ENCODE measurements around the gene FREY1.

Gene FREY1

DNA sequence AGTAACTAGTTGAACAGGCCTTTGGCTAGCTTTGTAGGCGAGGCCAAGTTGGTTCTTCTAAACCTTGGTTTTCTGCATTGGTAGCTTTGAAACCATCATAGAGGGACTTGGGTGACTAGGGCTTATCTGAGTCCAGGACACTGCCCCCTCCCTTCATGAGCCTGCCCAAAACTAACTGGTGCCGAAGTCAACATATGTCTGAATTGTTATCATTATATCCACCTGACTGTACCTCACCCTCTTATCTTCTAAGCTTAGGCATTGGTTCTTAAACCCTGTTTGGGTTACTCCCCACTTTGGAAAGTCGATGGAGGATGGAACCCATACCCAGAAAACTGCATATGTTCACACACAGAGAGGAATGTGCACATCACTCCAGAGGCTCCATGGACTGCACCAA, 29.2 kb downstream of the FREY1 start (continued):
- TF ChIP-seq, protein P1, sequence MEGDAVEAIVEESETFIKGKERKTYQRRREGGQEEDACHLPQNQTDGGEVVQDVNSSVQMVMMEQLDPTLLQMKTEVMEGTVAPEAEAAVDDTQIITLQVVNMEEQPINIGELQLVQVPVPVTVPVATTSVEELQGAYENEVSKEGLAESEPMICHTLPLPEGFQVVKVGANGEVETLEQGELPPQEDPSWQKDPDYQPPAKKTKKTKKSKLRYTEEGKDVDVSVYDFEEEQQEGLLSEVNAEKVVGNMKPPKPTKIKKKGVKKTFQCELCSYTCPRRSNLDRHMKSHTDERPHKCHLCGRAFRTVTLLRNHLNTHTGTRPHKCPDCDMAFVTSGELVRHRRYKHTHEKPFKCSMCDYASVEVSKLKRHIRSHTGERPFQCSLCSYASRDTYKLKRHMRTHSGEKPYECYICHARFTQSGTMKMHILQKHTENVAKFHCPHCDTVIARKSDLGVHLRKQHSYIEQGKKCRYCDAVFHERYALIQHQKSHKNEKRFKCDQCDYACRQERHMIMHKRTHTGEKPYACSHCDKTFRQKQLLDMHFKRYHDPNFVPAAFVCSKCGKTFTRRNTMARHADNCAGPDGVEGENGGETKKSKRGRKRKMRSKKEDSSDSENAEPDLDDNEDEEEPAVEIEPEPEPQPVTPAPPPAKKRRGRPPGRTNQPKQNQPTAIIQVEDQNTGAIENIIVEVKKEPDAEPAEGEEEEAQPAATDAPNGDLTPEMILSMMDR (tag by site-specific recombination; IDR thresholded peaks at IDR 0.05), result no peak
- TF ChIP-seq, protein P2, sequence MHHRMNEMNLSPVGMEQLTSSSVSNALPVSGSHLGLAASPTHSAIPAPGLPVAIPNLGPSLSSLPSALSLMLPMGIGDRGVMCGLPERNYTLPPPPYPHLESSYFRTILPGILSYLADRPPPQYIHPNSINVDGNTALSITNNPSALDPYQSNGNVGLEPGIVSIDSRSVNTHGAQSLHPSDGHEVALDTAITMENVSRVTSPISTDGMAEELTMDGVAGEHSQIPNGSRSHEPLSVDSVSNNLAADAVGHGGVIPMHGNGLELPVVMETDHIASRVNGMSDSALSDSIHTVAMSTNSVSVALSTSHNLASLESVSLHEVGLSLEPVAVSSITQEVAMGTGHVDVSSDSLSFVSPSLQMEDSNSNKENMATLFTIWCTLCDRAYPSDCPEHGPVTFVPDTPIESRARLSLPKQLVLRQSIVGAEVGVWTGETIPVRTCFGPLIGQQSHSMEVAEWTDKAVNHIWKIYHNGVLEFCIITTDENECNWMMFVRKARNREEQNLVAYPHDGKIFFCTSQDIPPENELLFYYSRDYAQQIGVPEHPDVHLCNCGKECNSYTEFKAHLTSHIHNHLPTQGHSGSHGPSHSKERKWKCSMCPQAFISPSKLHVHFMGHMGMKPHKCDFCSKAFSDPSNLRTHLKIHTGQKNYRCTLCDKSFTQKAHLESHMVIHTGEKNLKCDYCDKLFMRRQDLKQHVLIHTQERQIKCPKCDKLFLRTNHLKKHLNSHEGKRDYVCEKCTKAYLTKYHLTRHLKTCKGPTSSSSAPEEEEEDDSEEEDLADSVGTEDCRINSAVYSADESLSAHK (tag by site-specific recombination; IDR thresholded peaks at IDR 0.05), result no peak

DNA sequence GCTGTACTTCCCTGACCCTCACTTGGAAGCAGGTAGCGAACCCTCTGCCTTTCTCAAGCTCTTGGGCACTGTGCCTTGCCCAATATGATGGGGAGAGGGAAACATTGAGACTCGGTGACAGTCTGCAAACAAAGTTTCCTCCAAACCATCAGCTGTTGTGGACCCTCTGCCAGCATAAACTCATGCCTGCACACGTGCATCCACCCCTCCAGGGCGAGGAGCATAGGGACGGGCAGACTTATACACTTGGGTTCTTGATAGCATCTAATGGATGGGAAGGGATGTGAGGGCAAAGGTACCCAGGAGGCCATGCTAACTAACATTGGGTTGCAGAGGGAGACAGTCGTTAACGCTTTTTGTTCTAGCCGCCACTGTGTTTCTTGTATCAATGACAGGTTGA, 29.9 kb downstream of the FREY1 start:
- Histone ChIP-seq H3K9me3 (ENCODE audit: control insufficient read depth, insufficient read depth, low read depth, low read length) (no peaks in the 10 kb centered on the region), H3K27ac (ENCODE audit: extremely low read depth, low read depth, low read length) (no peak overlapping the region), H3K36me3 (ENCODE audit: control insufficient read depth in 2 of 2, insufficient read depth in 1 of 2, low read length in 2 of 2) (peaks cover 0 to 37% of the 10 kb centered on the region in 2 experiments; a peak in 1 of 3 replicates), H3K4me1 (ENCODE audit: control insufficient read depth, insufficient read depth, low read length) (no peaks in the 10 kb centered on the region), H3K4me3 (ENCODE audit: low read depth, low read length) (no peak overlapping the region)
- CTCF ChIA-PET, result interaction anchor here (0.6 to 1.0 kb wide), 2 partner anchors 88 to 826 kb away, joined by 3 read pairs; no protein-coding TSS in a partner anchor
- TF ChIP-seq ZNF426 (tag by site-specific recombination; IDR thresholded peaks at IDR 0.05) (no peak), GLIS2 (tag by site-specific recombination; IDR thresholded peaks at IDR 0.05) (no peak), ZNF777 (tag by site-specific recombination; IDR thresholded peaks at IDR 0.05; ENCODE audit: borderline replicate concordance) (no peak), ZNF791 (tag by site-specific recombination; IDR thresholded peaks at IDR 0.05) (no peak), ZNF555 (tag by site-specific recombination; conservative IDR thresholded peaks at IDR 0.05) (no peak), ZNF184 (tag by site-specific recombination; IDR thresholded peaks at IDR 0.05) (no peak), ZNF341 (tag by site-specific recombination; IDR thresholded peaks at IDR 0.05; ENCODE audit: low read depth) (no peak), ZBTB1 (tag by site-specific recombination; IDR thresholded peaks at IDR 0.05) (no peak)
- TF ChIP-seq, protein P3, sequence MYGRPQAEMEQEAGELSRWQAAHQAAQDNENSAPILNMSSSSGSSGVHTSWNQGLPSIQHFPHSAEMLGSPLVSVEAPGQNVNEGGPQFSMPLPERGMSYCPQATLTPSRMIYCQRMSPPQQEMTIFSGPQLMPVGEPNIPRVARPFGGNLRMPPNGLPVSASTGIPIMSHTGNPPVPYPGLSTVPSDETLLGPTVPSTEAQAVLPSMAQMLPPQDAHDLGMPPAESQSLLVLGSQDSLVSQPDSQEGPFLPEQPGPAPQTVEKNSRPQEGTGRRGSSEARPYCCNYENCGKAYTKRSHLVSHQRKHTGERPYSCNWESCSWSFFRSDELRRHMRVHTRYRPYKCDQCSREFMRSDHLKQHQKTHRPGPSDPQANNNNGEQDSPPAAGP (tag by site-specific recombination; IDR thresholded peaks at IDR 0.05), result no peak
- POLR2A ChIA-PET, result no interaction called here

DNA sequence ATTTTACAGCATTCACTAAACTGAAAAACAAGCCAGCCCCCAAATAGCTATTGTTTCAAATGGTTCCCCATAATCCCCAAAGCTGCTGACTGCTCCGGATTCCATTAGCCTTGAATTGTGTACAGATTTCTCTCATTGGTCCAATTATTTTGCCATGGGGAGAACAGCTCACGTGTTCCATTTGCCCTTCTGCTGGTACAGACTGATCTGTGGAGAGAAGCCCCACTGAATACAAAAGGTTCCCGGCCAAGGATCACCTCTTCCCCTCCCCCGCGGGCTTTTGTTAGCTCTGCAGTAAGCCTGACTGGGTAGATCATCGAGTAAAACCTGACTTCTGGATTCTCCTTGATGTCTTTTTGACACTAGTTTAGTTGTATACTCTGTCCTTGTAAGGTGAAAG, 30.7 kb downstream of the FREY1 start:
- POLR2A ChIA-PET, result no interaction called here
- Histone ChIP-seq H3K36me3 (ENCODE audit: control insufficient read depth in 2 of 2, insufficient read depth in 1 of 2, low read length in 2 of 2) (peaks cover 0 to 45% of the 10 kb centered on the region in 2 experiments; a peak in 1 of 3 replicates), H3K4me1 (ENCODE audit: control insufficient read depth, insufficient read depth, low read length) (no peaks in the 10 kb centered on the region), H3K27ac (ENCODE audit: extremely low read depth, low read depth, low read length) (no peak overlapping the region), H3K9me3 (ENCODE audit: control insufficient read depth, insufficient read depth, low read depth, low read length) (no peaks in the 10 kb centered on the region), H3K4me3 (ENCODE audit: low read depth, low read length) (no peak overlapping the region)
- CTCF ChIA-PET, result interaction anchor here (0.6 to 1.1 kb wide), 5 partner anchors 17 to 827 kb away, joined by 3 to 5 read pairs (median 3); no protein-coding TSS in a partner anchor
- TF ChIP-seq ZSCAN23 (tag by site-specific recombination; IDR thresholded peaks at IDR 0.05) (no peak), ZNF76 (tag by site-specific recombination; IDR thresholded peaks at IDR 0.05; ENCODE audit: borderline replicate concordance, low read depth) (no peak), ZBTB20 (tag by site-specific recombination; IDR thresholded peaks at IDR 0.05) (no peak)
- TF ChIP-seq, protein P4, sequence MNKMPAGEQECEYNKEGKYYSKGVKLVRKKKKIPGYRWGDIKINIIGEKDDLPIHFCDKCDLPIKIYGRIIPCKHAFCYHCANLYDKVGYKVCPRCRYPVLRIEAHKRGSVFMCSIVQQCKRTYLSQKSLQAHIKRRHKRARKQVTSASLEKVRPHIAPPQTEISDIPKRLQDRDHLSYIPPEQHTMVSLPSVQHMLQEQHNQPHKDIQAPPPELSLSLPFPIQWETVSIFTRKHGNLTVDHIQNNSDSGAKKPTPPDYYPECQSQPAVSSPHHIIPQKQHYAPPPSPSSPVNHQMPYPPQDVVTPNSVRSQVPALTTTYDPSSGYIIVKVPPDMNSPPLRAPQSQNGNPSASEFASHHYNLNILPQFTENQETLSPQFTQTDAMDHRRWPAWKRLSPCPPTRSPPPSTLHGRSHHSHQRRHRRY (tag by site-specific recombination; IDR thresholded peaks at IDR 0.05), result no peak

All from HEK293 (cell line).